Stimulated activated memory B cell treated with anti-CD40 and anti-IgM and Interleukin-4, amounts not matched to agents 10 μg/mL and 1 μg/mL and 100 μg/mL, for 72 hours (primary cell): ENCODE measurements around the gene RNF150.

Experiments
- ATAC-seq: fragments of 150-1000 bp; cut with Tn5 transposase; 2 replicates; pipeline ENCODE4 v1.10.0; 2021
- H3K27ac Mint-ChIP-seq: one replicate; pipeline ENCODE4 v1.8.0; 2022; ENCODE audit warnings: mild to moderate bottlenecking, mixed read lengths
- H3K27me3 Mint-ChIP-seq: one replicate; pipeline ENCODE4 v1.8.0; 2022; ENCODE audit warnings: mixed read lengths
- H3K36me3 Mint-ChIP-seq: one replicate; pipeline ENCODE4 v1.8.0; 2022; ENCODE audit warnings: mixed read lengths
- H3K4me1 Mint-ChIP-seq: one replicate; pipeline ENCODE4 v1.8.0; 2022; ENCODE audit warnings: mixed read lengths
- H3K4me3 Mint-ChIP-seq: one replicate; pipeline ENCODE4 v1.8.0; 2022; ENCODE audit warnings: mild to moderate bottlenecking, moderate library complexity, mixed read lengths
- H3K9me3 Mint-ChIP-seq: one replicate; pipeline ENCODE4 v1.8.0; 2022; ENCODE audit warnings: mixed read lengths

RNF150 gene

GRCh38 chr4:141118381-141118780, 14.9 kb downstream of the RNF150 start:
- peaks cover 8% of the 10 kb centered on the region for H3K9me3 Mint-ChIP-seq
- no peak for ATAC-seq
- no peak overlapping the region for H3K4me3 Mint-ChIP-seq
- H3K4me1 Mint-ChIP-seq: no peaks in the 10 kb centered on the region
- no peak overlapping the region for H3K27ac Mint-ChIP-seq
- no peaks in the 10 kb centered on the region for H3K36me3 Mint-ChIP-seq
- no peaks in the 10 kb centered on the region for H3K27me3 Mint-ChIP-seq

GRCh38 chr4:141117935-141118334, 15.3 kb downstream of the RNF150 start:
- Mint-ChIP-seq H3K4me3 (no peak overlapping the region), H3K36me3 (no peaks in the 10 kb centered on the region), H3K4me1 (no peaks in the 10 kb centered on the region), H3K27me3 (peaks cover 4% of the 10 kb centered on the region), H3K9me3 (peaks cover 8% of the 10 kb centered on the region), H3K27ac (no peak overlapping the region)
- ATAC-seq: no peak

GRCh38 chr4:141109983-141110382, 23.3 kb downstream of the RNF150 start:
- no peak for ATAC-seq
- Mint-ChIP-seq H3K36me3 (no peaks in the 10 kb centered on the region), H3K27ac (no peak overlapping the region), H3K4me1 (no peaks in the 10 kb centered on the region), H3K9me3 (peaks cover 2% of the 10 kb centered on the region), H3K27me3 (peaks cover 12% of the 10 kb centered on the region), H3K4me3 (no peak overlapping the region)

GRCh38 chr4:141107927-141108326, 25.3 kb downstream of the RNF150 start:
- Mint-ChIP-seq H3K9me3 (no peaks in the 10 kb centered on the region), H3K4me3 (no peak overlapping the region), H3K27me3 (peaks cover 8% of the 10 kb centered on the region), H3K27ac (no peak overlapping the region), H3K4me1 (no peaks in the 10 kb centered on the region), H3K36me3 (no peaks in the 10 kb centered on the region)
- ATAC-seq: no peak

- ATAC-seq: no peak
- H3K4me1 Mint-ChIP-seq: no peaks in the 10 kb centered on the region
- no peak overlapping the region for H3K4me3 Mint-ChIP-seq
- H3K9me3 Mint-ChIP-seq: no peaks in the 10 kb centered on the region
- no peaks in the 10 kb centered on the region for H3K27me3 Mint-ChIP-seq
- H3K36me3 Mint-ChIP-seq: no peaks in the 10 kb centered on the region
- H3K27ac Mint-ChIP-seq: no peak overlapping the region
Measured at GRCh38 chr4:141102367-141102766, 30.9 kb downstream of the RNF150 start.

DNA sequence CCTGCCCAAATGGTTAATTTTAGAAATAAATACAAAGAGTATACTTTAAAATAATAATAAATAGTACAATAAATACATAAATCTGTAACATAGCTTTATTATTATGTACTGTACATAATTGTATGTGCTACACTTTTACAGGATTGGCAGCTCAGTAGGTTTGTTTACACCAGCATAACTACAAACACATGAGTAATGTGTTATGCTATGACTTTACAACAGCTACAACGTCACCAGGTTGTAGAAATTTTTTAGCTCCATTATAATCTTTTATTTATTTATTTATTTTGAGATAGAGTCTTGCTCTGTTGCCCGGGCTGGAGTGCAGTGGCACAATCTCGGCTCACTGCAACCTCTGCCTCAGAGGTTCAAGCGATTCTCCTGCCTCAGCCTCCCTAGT, 31.8 kb downstream of the RNF150 start:
- Mint-ChIP-seq H3K36me3 (no peaks in the 10 kb centered on the region), H3K4me3 (no peak overlapping the region), H3K27me3 (no peaks in the 10 kb centered on the region), H3K27ac (no peak overlapping the region), H3K9me3 (no peaks in the 10 kb centered on the region), H3K4me1 (no peaks in the 10 kb centered on the region)
- ATAC-seq: no peak

DNA sequence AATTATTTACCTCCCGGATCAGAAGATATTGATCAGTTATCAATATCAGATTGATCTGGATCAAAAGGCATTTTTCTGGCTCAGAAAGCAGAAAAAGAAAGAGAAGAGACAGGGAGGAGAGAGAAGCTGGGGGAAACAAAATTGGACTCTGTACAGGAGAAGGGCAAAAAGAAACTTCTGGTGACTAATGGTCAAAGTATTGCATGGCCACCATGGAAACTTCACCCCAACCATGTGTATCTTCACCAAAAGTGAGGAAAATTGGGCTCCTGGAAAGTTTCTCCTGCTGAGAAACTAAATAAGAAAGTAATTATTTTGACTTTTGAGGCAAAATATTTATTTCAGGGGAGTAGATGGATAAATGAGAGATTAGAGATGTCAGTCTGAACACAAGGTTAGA, 33.9 kb downstream of the RNF150 start:
- H3K4me3 Mint-ChIP-seq: no peak overlapping the region
- H3K36me3 Mint-ChIP-seq: no peaks in the 10 kb centered on the region
- H3K9me3 Mint-ChIP-seq: no peaks in the 10 kb centered on the region
- H3K4me1 Mint-ChIP-seq: no peaks in the 10 kb centered on the region
- no peaks in the 10 kb centered on the region for H3K27me3 Mint-ChIP-seq
- no peak overlapping the region for H3K27ac Mint-ChIP-seq
- no peak for ATAC-seq

DNA sequence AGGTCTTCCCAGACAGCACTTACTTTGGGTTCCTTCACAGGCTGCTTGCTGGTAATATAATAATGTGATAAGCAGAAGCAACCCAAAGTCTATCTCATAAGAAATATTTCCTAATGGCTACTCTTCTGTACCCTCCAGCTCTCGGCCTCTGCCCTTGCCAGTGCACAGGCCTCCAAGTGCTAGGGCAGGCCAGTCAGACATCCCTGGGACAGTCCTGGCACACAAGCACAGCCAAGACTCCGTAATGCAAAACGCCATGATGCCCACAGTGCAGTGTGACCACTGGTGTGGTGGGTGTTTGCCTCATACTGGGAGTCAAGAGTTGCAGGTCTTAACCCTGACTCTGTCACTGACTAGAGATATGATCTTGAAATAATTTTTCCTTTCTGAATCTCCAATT, 35.1 kb downstream of the RNF150 start:
- Mint-ChIP-seq H3K4me1 (no peaks in the 10 kb centered on the region), H3K9me3 (peaks cover 8% of the 10 kb centered on the region), H3K27ac (no peak overlapping the region), H3K27me3 (no peaks in the 10 kb centered on the region), H3K4me3 (no peak overlapping the region), H3K36me3 (peaks cover 5% of the 10 kb centered on the region)
- ATAC-seq: no peak

- Mint-ChIP-seq H3K4me3 (no peak overlapping the region), H3K9me3 (peaks cover 10% of the 10 kb centered on the region), H3K4me1 (no peaks in the 10 kb centered on the region), H3K36me3 (peaks cover 5% of the 10 kb centered on the region), H3K27me3 (peaks cover 10% of the 10 kb centered on the region), H3K27ac (no peak overlapping the region)
- ATAC-seq: no peak
Measured at GRCh38 chr4:141090473-141090872, 42.8 kb downstream of the RNF150 start.

GRCh38 chr4:141081921-141082395, 51.3 kb downstream of the RNF150 start:
- Mint-ChIP-seq H3K4me3 (no peak overlapping the region), H3K27ac (no peak overlapping the region), H3K27me3 (peaks cover 9% of the 10 kb centered on the region), H3K4me1 (no peaks in the 10 kb centered on the region), H3K9me3 (no peaks in the 10 kb centered on the region), H3K36me3 (no peaks in the 10 kb centered on the region)
- ATAC-seq: no peak

DNA sequence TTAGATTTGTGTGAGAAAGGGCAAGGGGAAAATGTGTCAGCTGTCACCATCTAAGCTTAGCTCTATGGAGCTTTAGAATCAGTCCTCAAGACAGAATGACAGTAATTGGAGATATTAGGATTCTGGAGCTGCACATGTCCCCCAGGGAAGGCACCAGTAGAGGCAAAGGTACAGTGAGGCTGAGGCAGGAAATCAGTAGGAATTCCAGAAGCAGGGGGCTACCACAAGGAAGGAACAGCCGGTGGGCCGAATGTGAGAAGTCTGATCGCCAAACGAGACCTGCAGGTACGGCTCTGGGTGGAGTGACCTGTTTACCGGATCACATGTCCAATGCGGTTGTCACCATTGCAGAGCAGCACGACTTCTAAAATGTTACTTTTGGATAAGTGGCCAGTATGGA, 52.6 kb downstream of the RNF150 start:
- peaks cover 8% of the 10 kb centered on the region for H3K27me3 Mint-ChIP-seq
- no peaks in the 10 kb centered on the region for H3K9me3 Mint-ChIP-seq
- H3K27ac Mint-ChIP-seq: no peak overlapping the region
- no peak for ATAC-seq
- no peaks in the 10 kb centered on the region for H3K36me3 Mint-ChIP-seq
- no peaks in the 10 kb centered on the region for H3K4me1 Mint-ChIP-seq
- no peak overlapping the region for H3K4me3 Mint-ChIP-seq

GRCh38 chr4:141079393-141079930, 53.8 kb downstream of the RNF150 start:
- Mint-ChIP-seq H3K4me3 (no peak overlapping the region), H3K9me3 (no peaks in the 10 kb centered on the region), H3K4me1 (no peaks in the 10 kb centered on the region), H3K27ac (no peak overlapping the region), H3K36me3 (no peaks in the 10 kb centered on the region), H3K27me3 (peaks cover 8% of the 10 kb centered on the region)
- ATAC-seq: no peak

DNA sequence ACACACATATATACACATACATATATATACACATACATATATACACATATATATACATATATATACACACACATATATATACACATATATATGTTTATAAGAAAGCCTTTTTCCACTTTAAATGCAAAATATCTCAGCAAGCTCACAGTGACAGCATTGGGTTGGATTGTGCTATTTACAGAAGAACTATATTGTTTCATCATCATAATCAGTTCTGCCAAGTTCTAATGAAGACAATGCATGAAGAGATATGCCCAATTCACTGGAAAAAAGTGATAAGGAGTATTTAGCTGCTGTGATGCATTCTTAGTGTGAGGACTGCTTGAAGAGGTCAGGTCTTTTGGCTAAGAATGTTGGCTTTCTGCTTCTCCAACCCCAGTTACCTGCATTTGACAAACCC, 54.4 kb downstream of the RNF150 start:
- no peak overlapping the region for H3K27ac Mint-ChIP-seq
- H3K4me3 Mint-ChIP-seq: no peak overlapping the region
- no peak for ATAC-seq
- H3K27me3 Mint-ChIP-seq: peaks cover 8% of the 10 kb centered on the region
- no peaks in the 10 kb centered on the region for H3K36me3 Mint-ChIP-seq
- no peaks in the 10 kb centered on the region for H3K4me1 Mint-ChIP-seq
- H3K9me3 Mint-ChIP-seq: no peaks in the 10 kb centered on the region

- H3K27ac Mint-ChIP-seq: no peak overlapping the region
- no peak overlapping the region for H3K4me3 Mint-ChIP-seq
- H3K4me1 Mint-ChIP-seq: no peaks in the 10 kb centered on the region
- no peaks in the 10 kb centered on the region for H3K36me3 Mint-ChIP-seq
- no peak for ATAC-seq
- no peaks in the 10 kb centered on the region for H3K27me3 Mint-ChIP-seq
- H3K9me3 Mint-ChIP-seq: no peaks in the 10 kb centered on the region
Measured at GRCh38 chr4:141077611-141078225, 55.6 kb downstream of the RNF150 start.

DNA sequence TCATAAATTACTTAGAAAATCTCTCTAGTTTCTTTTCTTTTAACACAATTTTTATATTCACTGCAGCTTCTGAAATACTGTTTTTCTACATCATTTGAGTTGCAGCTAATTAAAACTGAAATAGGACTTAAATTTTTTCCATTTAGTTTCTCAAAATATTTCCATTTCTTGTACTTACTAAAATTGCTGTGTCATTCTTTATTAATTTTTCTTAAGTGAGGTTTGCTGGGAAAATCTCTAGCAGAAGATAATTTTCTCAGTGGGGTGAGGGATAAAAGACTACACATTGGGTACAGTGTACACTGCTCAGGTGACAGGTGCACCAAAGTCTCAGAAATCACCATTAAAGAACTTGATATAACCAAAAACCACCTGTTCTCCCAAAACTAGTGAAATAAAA, 57.7 kb downstream of the RNF150 start:
- Mint-ChIP-seq H3K4me3 (no peak overlapping the region), H3K36me3 (no peaks in the 10 kb centered on the region), H3K4me1 (no peaks in the 10 kb centered on the region), H3K9me3 (no peaks in the 10 kb centered on the region), H3K27me3 (no peaks in the 10 kb centered on the region), H3K27ac (no peak overlapping the region)
- ATAC-seq: no peak

DNA sequence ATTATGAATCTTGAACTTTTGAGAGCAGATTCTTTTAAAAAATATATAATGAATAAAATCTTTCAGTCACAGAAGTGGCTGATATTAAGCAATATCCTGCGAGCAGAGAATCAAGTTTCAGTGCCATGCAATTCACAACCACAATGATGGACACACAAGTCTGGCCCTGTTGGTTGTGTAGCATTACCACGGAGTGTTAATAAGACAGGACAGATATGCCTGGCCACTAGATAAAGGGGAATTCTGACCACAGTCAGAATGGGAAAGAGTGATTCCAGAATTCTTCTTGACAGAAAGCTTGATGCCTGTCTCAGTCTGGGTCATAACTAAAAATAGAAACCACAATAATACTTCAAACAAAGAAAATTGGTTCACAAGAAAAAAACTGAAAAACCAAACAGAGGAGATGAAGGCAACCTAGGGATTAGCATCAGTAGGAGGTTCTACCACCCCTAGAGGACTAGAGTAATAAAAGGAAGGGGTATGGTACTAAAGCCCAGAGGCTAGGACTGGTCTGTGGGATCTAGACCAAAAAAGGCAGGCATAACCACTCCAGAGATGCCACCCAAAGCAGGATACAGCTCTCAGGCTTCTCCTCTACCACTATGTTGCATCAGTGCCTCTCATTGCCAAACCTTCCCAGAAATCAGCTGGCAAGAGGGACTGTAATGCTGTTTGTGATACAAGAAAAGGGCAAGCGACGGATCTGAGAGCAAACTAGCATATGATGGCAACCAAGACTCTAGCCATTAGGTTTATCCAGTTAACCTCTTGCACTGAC, 59.0 kb downstream of the RNF150 start:
- H3K36me3 Mint-ChIP-seq: no peaks in the 10 kb centered on the region
- no peak overlapping the region for H3K27ac Mint-ChIP-seq
- no peaks in the 10 kb centered on the region for H3K4me1 Mint-ChIP-seq
- no peaks in the 10 kb centered on the region for H3K27me3 Mint-ChIP-seq
- no peak overlapping the region for H3K4me3 Mint-ChIP-seq
- no peaks in the 10 kb centered on the region for H3K9me3 Mint-ChIP-seq
- no peak for ATAC-seq
